ENCODE data around the gene PCDH1.

DNA sequence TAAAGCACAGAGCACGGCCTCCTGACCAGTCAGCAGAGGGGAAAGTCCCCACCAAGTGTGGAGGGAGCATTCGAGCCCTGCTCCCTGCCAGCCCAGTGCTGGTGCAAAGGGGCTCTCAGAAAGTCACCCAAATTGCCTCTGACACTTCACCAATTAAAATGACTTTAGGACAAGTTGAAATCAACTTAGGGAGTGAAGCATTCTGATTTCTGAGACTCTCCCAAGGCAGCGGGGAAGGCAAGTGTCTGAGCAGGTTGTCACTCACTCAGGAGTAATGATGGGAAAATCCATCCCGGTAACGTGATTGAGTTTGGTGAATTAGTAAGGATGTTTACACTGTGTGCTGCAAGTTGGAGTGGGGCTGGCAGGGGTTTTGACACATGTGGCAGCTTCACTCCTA, 73.7 kb downstream of the PCDH1 start:
- TF ChIP-seq CTCF (IDR thresholded peaks at IDR 0.05) (no peak), POLR2A (IDR thresholded peaks at IDR 0.05) (no peak)
